Activated T-cell treated with anti-CD3 and anti-CD28 coated beads, Interleukin-2, amount 50 U/mL, for 48 hours (primary cell): ENCODE measurements around the gene DVL2.
"Not testable (repeated sequence)": the region's sequence is repeated elsewhere in the genome, so short reads cannot be mapped to it uniquely, and the experiment has no call there.

Experiments used
- DNase-seq, 2 experiments: peaks; one replicate each; pipeline ENCODE4 v3.0.0-alpha.2; 2020

Gene DVL2

GRCh38 chr17:7254511-7254910 is 20.2 kb upstream of the DVL2 start:
- DNase-seq = no peak

GRCh38 chr17:7253082-7253481 is 18.8 kb upstream of the DVL2 start:
- DNase-seq = no peak

GRCh38 chr17:7252176-7253043 is 18.1 kb upstream of the DVL2 start, which contains the start of gene ELP5:
TSS of gene ELP5 (plus strand) at chr17:7252215. CDS start at chr17:7252551, 336 bp downstream.
- DNase-seq = peak; percentile 95

- DNase-seq = peak; percentile 99 to 100
Measured at GRCh38 chr17:7251661-7252175, 17.4 kb upstream of the DVL2 start, which contains the start of gene CTDNEP1. TSS of gene CTDNEP1 (minus strand) at chr17:7251734. CDS start at chr17:7251296, 438 bp downstream.

GRCh38 chr17:7250695-7251627 is 16.6 kb upstream of the DVL2 start:
- peak in 1 of 2 experiments; percentile 47 for DNase-seq

GRCh38 chr17:7249830-7250229 is 15.5 kb upstream of the DVL2 start:
- no peak for DNase-seq

- DNase-seq = no peak
Measured at GRCh38 chr17:7249214-7249613, 14.9 kb upstream of the DVL2 start.

- DNase-seq = no peak
Measured at GRCh38 chr17:7248796-7249195, 14.5 kb upstream of the DVL2 start.

GRCh38 chr17:7246779-7247178 is 12.5 kb upstream of the DVL2 start:
- DNase-seq = no peak

GRCh38 chr17:7243838-7244237 is 9.5 kb upstream of the DVL2 start:
- DNase-seq = not testable (repeated sequence)

- DNase-seq = no peak
Measured at GRCh38 chr17:7243453-7243729, 9.1 kb upstream of the DVL2 start.

- DNase-seq = peak; percentile 94 to 95
Measured at GRCh38 chr17:7242717-7243452, 8.6 kb upstream of the DVL2 start.

GRCh38 chr17:7241783-7242716 is 7.7 kb upstream of the DVL2 start, which contains the start of gene GABARAP:
TSS of gene GABARAP (minus strand) at chr17:7242449. CDS start at chr17:7242330, 119 bp downstream.
- DNase-seq = peak; percentile 97

GRCh38 chr17:7241090-7241733 is 6.9 kb upstream of the DVL2 start:
- DNase-seq = no peak

GRCh38 chr17:7240375-7240774 is 6.1 kb upstream of the DVL2 start:
- no peak for DNase-seq

GRCh38 chr17:7239091-7240027 is 5.0 kb upstream of the DVL2 start, which contains the start of gene PHF23:
TSS of gene PHF23 (minus strand) at chr17:7239457. CDS start at chr17:7239279, 178 bp downstream.
- DNase-seq = peak; percentile 97 to 98

GRCh38 chr17:7238420-7239090 is 4.2 kb upstream of the DVL2 start:
- peak; percentile 51 to 63 for DNase-seq

- peak; percentile 91 for DNase-seq
Measured at GRCh38 chr17:7237761-7238419, 3.6 kb upstream of the DVL2 start.
